GM12891 (cell line): ENCODE results near the gene ATXN7L1.

Experiments
- DNase-seq: peaks from one replicate; pipeline ENCODE4 v3.0.0; 2011; ENCODE audit warnings: low spot score; ENCODE audit not compliant: insufficient read length
- FAIRE-seq: peaks from 2 replicates; lab custom pipeline; 2011; peaks lifted over from hg19 to GRCh38; lab: Jason Lieb, UNC
- PAX5 ChIP-seq: IDR thresholded peaks from 2 replicates; pipeline ENCODE4 v1.6.1; 2011; ENCODE audit warnings: low read length, moderate library complexity, mild to moderate bottlenecking; ENCODE audit not compliant: insufficient read depth, severe bottlenecking
- POLR2A ChIP-seq: IDR thresholded peaks from 2 replicates; pipeline ENCODE4 v1.6.1; 2011; ENCODE audit warnings: low read depth, low read length, control low read depth
- POLR2AphosphoS5 ChIP-seq: IDR thresholded peaks from 2 replicates; pipeline ENCODE4 v1.6.1; 2011; ENCODE audit warnings: low read depth, low read length, control low read depth
- POU2F2 ChIP-seq: IDR thresholded peaks from 2 replicates; pipeline ENCODE4 v1.6.1; 2011; ENCODE audit warnings: low read depth, mild to moderate bottlenecking, control low read depth, low read length, moderate library complexity
- SPI1 ChIP-seq: IDR thresholded peaks from 2 replicates; pipeline ENCODE4 v1.6.1; 2011; ENCODE audit warnings: low read depth, low read length, control low read depth
- TAF1 ChIP-seq: IDR thresholded peaks from 2 replicates; pipeline ENCODE4 v1.6.1; 2011; ENCODE audit warnings: low read depth, low read length, control low read depth

Gene ATXN7L1

DNA sequence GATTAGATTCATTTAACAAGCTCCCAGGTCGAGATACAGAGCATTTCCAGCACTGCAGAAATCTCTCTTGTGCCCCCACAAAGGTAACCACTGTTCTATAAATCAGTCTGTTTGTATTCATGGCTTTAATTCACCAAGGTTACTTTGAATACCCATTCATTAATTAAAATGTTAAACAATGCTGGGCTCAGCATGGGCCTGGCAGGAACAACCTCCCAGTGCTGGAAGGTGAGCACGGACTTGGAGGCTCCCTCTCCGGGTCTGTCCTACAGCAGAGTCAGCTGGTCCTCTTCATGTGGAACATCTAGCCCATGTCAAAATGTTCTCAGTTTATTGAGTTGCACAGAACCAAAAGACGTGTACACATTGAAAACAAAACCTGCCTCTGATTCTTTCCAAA, 279.5 kb downstream of the ATXN7L1 start:
- no peak for TF ChIP-seq TAF1
- no peak for TF ChIP-seq POLR2A
- TF ChIP-seq POLR2AphosphoS5, result no peak
- no peak for TF ChIP-seq PAX5
- no peak for TF ChIP-seq POU2F2
- TF ChIP-seq SPI1, result no peak
- no peak for FAIRE-seq
- no peak for DNase-seq

DNA sequence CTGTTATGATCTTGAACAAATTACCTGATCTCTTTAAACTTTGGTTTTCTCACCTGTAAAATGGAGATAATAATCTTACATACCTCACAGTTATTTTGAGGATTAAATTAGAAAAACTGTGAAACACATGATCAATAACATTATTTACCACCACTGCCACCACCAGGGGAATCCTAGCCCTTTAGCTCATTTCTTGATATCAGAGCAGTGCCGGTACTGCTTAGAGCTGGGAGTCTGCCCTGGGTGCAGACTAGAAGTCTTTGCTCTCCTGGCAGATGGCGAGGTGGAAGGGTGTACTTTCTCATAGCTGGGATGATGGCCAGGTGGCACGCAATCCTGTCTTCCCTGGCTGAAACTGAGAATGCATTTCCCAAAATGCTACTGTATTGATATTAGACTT, 282.4 kb downstream of the ATXN7L1 start:
- TF ChIP-seq POU2F2 (no peak), PAX5 (no peak), TAF1 (no peak), SPI1 (no peak), POLR2A (no peak), POLR2AphosphoS5 (no peak)
- FAIRE-seq (no peak), DNase-seq (no peak)

DNA sequence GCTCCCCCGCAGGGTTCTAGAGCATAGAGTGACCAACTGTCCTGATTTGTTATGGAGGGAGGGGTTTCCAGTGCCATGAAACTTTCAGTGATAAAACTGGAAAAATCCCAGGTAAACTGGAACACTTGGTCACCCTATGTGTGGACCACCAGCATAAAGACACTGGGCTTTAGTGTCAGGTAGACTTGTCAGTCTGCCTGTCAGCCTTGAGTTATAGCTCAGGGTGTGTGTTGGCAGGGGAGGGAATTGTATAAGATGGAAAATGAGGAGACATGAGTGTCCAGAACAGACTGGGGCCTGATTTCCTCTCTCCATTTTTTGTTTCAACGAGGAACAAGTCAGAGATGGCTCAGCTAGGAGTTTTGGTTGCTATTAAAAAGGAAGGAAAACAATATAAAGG, 284.9 kb downstream of the ATXN7L1 start:
- DNase-seq (no peak), FAIRE-seq (no peak)
- TF ChIP-seq PAX5, result no peak
- no peak for TF ChIP-seq POU2F2
- no peak for TF ChIP-seq SPI1
- TF ChIP-seq POLR2AphosphoS5, result no peak
- no peak for TF ChIP-seq TAF1
- TF ChIP-seq POLR2A, result no peak

DNA sequence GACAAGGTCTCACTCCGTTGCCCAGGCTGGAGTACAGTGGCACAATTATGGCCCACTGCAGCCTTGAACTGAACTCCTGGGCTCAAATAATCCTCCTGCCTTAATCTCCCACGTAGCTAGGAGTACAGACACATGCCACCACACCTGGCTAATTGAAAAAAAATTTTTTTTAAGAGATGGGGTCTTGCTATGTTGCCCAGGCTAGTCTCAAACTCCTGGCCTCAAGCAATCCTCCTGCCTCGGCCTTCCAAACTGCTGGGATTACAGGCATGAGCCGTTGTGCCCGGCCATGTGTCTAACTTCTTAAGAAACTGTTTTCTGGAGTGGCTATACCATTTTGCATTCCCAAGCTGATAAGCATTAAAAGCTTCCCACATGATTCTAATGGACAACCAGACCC, 285.6 kb downstream of the ATXN7L1 start:
- no peak for FAIRE-seq
- TF ChIP-seq POLR2AphosphoS5, result no peak
- TF ChIP-seq SPI1, result no peak
- TF ChIP-seq POU2F2, result no peak
- no peak for TF ChIP-seq PAX5
- no peak for TF ChIP-seq POLR2A
- no peak for TF ChIP-seq TAF1
- DNase-seq, result no peak

DNA sequence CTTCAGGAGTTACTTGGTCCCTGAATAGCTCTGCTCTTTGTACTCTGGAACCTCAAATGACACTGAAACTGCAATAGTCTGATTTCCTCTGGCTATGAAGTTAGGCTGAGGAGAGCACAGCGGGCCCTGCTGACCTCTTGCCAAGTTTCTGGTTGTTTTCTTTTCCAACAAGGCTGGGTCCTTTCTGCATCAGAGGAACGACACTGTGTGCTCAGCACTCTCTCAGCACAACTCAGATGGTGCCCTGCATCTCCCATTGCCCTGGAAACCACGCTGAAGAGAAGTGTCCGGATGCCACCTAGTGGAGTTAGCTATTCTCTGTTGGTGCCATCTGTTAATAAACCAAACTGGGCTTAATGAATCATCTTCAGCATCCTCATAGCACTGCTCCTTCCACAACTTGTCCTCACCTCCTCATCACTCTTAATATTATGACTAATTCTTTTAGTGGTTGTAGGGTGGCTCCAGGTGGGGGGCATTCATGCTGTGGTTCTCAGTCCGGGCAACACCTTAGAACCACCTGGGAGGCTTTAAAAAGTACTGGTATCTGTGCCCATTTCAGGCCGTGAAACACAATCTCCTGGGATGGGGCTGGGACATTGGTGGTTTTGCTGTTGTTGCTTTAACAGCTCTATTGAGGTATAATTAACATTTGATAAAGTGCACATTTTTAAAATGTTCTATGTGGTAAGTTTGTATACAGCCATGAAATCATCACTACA, 286.9 kb downstream of the ATXN7L1 start:
- TF ChIP-seq SPI1, result no peak
- TF ChIP-seq POLR2A, result no peak
- no peak for TF ChIP-seq TAF1
- no peak for TF ChIP-seq POLR2AphosphoS5
- TF ChIP-seq POU2F2, result no peak
- TF ChIP-seq PAX5, result no peak
- no peak for DNase-seq
- peak; percentile 93 for FAIRE-seq

DNA sequence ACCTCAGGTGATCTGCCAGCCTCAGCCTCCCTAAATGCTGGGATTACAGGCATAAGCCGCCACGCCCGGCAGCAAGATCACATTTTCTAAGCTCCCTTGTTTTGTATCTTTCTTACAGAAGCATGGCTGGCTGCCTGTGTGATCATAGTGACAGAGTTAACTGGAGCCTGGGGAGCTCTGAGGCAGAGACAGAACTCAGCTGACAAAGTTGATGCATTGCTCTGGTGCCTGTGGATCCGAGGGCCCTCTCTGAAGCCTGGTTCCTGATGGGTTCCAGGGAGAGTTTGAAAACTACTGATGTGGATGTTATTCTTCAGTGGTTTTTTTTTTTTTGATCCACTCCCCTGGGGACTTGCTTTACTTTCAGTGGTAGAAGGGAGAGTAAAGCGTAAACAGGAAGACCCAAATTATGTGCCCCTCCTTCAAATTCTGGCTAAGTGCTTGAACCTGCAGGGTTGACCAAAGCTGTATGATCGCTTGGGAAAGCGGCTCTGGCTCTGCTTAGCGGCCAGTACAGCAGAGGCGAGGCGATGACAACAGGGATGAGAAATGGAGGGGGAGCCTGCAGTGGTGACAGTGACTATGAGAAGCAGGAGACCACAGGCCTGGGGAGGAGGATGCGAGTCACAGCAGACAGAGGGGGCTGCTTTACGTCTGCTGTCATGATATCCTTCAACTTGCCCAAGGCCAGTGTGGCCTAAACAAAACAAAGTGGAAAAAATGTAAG, 288.3 kb downstream of the ATXN7L1 start:
- FAIRE-seq (no peak), DNase-seq (no peak)
- TF ChIP-seq TAF1 (no peak), POU2F2 (no peak), POLR2A (no peak), SPI1 (no peak), POLR2AphosphoS5 (no peak), PAX5 (no peak)

DNA sequence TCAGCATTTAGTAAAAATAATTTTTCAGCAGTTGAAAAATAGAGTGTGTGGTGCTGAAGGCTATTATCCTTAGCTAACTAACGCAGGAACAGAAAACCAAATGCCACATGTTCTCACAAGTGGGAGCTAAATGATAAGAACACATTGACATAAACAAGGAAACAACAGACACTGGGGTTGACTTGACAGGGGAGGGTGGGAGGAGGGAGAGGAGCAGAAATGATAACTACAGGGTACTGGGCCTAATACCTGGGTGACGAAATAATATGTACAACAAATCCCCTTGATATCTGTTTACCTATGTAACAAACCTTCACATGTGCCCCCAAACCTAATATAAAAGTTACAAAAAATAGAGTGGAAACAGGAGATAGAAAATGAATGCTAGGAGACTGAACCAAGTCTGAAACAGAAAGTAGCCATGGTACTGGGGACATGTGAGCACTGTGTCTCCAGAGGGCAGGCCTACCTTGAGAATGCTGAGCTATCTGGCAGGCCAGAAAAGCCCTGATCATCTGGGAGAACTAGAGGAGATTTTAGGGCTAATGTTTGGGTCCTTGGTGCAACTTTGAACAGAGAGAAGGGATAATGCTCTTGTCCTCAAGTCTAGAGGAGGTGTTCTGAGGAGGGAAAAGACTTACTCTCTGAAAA, 290.4 kb downstream of the ATXN7L1 start:
- DNase-seq, result no peak
- peak; percentile 41 for FAIRE-seq
- TF ChIP-seq POLR2A, result no peak

DNA sequence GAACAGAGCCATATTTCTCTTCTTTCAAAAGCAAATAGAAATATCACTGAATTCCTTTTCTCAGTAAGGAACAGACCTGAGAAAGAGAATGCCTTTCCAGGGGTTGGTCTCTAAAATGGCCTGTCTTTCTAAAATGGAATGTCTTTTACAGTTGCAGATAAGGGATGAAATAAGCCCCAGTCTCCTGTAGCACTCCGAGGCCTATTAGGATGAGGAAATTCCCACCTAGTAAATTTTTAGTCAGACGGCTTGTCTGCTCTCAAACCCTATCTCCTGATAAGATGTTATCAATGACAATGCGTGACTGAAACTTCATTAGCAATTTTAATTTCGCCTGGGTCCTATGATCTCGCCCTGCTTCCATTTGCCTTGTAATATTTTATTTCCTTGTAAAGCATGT, 292.2 kb downstream of the ATXN7L1 start:
- no peak for FAIRE-seq
- no peak for DNase-seq
- no peak for TF ChIP-seq POLR2AphosphoS5
- no peak for TF ChIP-seq PAX5
- no peak for TF ChIP-seq POU2F2
- TF ChIP-seq POLR2A, result no peak
- no peak for TF ChIP-seq TAF1
- no peak for TF ChIP-seq SPI1

DNA sequence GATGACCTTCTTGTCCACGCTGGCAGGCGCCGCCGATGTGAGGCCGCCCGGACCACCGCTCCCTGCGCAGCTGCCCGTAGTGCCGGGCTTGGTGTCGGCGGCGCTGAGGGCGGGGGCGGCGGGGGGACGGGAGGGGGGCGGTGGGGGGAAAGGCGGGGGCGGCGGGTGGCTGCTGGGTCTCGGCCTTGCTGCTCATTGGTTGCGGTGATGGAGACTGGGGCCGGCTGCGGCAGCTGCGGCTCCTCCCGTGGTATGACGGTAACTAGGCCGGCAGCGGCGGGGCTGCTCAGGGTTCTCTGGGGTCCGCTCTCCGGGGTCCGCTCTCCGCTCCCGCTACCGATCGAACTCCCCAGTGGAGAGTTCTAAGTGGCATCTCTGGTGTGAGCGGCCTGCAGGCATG, 293.3 kb downstream of the ATXN7L1 start:
- DNase-seq, result no peak
- no peak for TF ChIP-seq POLR2AphosphoS5
- TF ChIP-seq PAX5, result no peak
- TF ChIP-seq TAF1, result no peak
- no peak for TF ChIP-seq POLR2A
- TF ChIP-seq SPI1, result no peak
- TF ChIP-seq POU2F2, result no peak
- FAIRE-seq, result no peak
